Cardiac muscle cell (in vitro differentiated cells and primary cell): ENCODE data around the gene XRCC5. TPM values are rescaled to one million over a fixed set of nuclear protein-coding genes. Genes with fewer than 3 reads are reported as not detected.

Source experiments
- DNase-seq, 2 donors: peaks; one replicate each; pipeline versions ENCODE4 v3.0.0 to v3.0.0-alpha.2; 2010 to 2017; ENCODE audit warnings: low read depth in 1 of 2, low spot score in 1 of 2
- H3K27ac ChIP-seq: fragments of 200-600 bp; sonication (generic); 2 replicates; pipeline ENCODE4 v1.5.1; 2016
- H3K27me3 ChIP-seq: fragments of 200-600 bp; sonication (generic); 2 replicates; pipeline ENCODE4 v1.6.0; 2016; ENCODE audit warnings: control low read depth
- H3K36me3 ChIP-seq: fragments of 200-600 bp; sonication (generic); 2 replicates; pipeline ENCODE4 v1.5.1; 2016; ENCODE audit warnings: control low read depth
- H3K4me1 ChIP-seq: fragments of 200-600 bp; sonication (generic); 2 replicates; pipeline ENCODE4 v1.8.1; 2017; ENCODE audit warnings: low read depth, mild to moderate bottlenecking, mixed run types
- H3K4me3 ChIP-seq: fragments of 200-600 bp; sonication (generic); 2 replicates; pipeline ENCODE4 v1.5.1; 2016; ENCODE audit warnings: mild to moderate bottlenecking
- H3K9me3 ChIP-seq: fragments of 200-600 bp; sonication (generic); 2 replicates; pipeline ENCODE4 v1.5.1; 2017; ENCODE audit warnings: low read depth, mild to moderate bottlenecking, control low read depth
- CTCF ChIP-seq: IDR thresholded peaks from 2 replicates; pipeline ENCODE4 v1.5.1; 2012; ENCODE audit warnings: low read depth, mild to moderate bottlenecking, low read length
- polyA plus RNA-seq: library from polyadenylated mRNA; unstranded; fragments of >200 nt; fragmentation: Nextera tagmentation; extraction: Ambion mirVana; gene quantifications from 2 replicates; pipeline ENCODE4 v1.2.1, GENCODE V29; 2016
- total RNA-seq: library from RNA; depleted of rRNA; stranded (reverse); fragments of >200 nt; gene quantifications from 2 replicates; pipeline ENCODE4 v1.2.3, GENCODE V29; 2016

Gene XRCC5
- total and polyA plus RNA-seq, 2 experiments from 2014 or later, result 150 to 241 TPM

- DNase-seq, result no peak
- H3K36me3 ChIP-seq, result peaks cover 42% of the 10 kb centered on the region
- H3K4me1 ChIP-seq, result peaks cover 11% of the 10 kb centered on the region
- no peak overlapping the region for H3K27ac ChIP-seq
- H3K27me3 ChIP-seq, result no peaks in the 10 kb centered on the region
- TF ChIP-seq CTCF, result no peak
- H3K9me3 ChIP-seq, result no peaks in the 10 kb centered on the region
- H3K4me3 ChIP-seq, result no peak overlapping the region
Measured at GRCh38 chr2:216164576-216164975, 55.4 kb downstream of the XRCC5 start.

- Histone ChIP-seq H3K4me3 (no peak overlapping the region), H3K9me3 (no peaks in the 10 kb centered on the region), H3K27me3 (no peaks in the 10 kb centered on the region), H3K36me3 (peaks cover 36% of the 10 kb centered on the region), H3K4me1 (peaks cover 11% of the 10 kb centered on the region), H3K27ac (peak overlapping the region; percentile 81)
- no peak for TF ChIP-seq CTCF
- no peak for DNase-seq
Measured at GRCh38 chr2:216165711-216166110, 56.6 kb downstream of the XRCC5 start.

GRCh38 chr2:216169087-216169486 lies 59.9 kb downstream of the XRCC5 start:
- no peaks in the 10 kb centered on the region for H3K9me3 ChIP-seq
- no peak for DNase-seq
- H3K36me3 ChIP-seq, result peaks cover 20% of the 10 kb centered on the region
- H3K27me3 ChIP-seq, result no peaks in the 10 kb centered on the region
- H3K27ac ChIP-seq, result no peak overlapping the region
- H3K4me1 ChIP-seq, result peaks cover 11% of the 10 kb centered on the region
- no peak overlapping the region for H3K4me3 ChIP-seq
- TF ChIP-seq CTCF, result no peak

- Histone ChIP-seq H3K27me3 (no peaks in the 10 kb centered on the region), H3K36me3 (peaks cover 20% of the 10 kb centered on the region), H3K4me1 (peaks cover 11% of the 10 kb centered on the region), H3K4me3 (no peak overlapping the region), H3K9me3 (no peaks in the 10 kb centered on the region), H3K27ac (peak overlapping the region; percentile 22)
- no peak for TF ChIP-seq CTCF
- no peak for DNase-seq
Measured at GRCh38 chr2:216170076-216170763, 61.1 kb downstream of the XRCC5 start.

- Histone ChIP-seq H3K4me1 (peaks cover 3% of the 10 kb centered on the region), H3K4me3 (no peak overlapping the region), H3K36me3 (peaks cover 24% of the 10 kb centered on the region), H3K9me3 (no peaks in the 10 kb centered on the region), H3K27me3 (no peaks in the 10 kb centered on the region), H3K27ac (peak overlapping the region; percentile 22)
- DNase-seq, result no peak
- no peak for TF ChIP-seq CTCF
Measured at GRCh38 chr2:216171011-216171410, 61.9 kb downstream of the XRCC5 start.
